HG03558 (cell line): ENCODE data around the gene MCOLN1.

ENCODE experiments used
- ATAC-seq: cut with Tn5 transposase; IDR thresholded peaks from one replicate; pipeline ENCODE4 v1.9.1; 2021; ENCODE audit warnings: moderate number of reproducible peaks; ENCODE audit not compliant: unreplicated experiment; ENCODE audit errors: extremely low read depth

MCOLN1 gene

DNA sequence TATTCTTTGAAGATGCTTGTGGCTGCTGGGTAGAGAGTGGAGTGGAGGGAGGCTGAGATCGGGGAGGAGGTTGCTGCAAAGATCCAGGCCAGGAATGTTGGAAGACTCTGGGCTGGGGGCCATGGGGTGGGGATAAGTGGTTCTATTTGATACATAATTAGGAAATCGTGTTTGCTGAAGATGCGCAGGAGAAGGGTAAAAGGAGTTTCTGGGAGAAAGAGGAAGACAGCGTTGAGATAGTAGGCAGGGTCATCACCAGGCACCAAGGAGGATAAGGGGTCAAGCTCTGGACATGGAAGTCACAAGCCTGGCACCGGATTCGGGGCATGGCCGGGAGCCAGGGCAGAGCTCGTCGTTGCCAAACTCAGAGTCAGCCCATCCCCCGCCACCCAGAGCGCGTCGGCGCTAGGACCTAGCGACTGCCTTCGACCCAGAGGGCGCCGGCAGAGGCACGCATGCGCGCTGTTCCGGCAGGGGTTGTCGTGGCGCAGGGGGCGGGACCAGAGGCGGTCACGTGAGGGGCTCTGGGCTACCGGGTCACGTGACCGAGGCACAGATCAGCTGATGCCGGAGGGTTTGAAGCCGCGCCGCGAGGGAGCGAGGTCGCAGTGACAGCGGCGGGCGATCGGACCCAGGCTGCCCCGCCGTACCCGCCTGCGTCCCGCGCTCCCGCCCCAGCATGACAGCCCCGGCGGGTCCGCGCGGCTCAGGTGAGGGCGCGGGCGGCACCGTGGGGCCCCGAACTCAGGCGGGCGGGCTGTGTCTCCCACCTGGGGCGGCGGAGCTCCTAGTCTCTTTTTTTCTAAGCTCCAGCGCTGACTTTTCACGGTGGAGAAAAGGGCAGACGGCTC is at the start of gene MCOLN1:
TSS of gene MCOLN1 (plus strand) at position 553 of the 851 bp plus-strand sequence. CDS start at position 680, 127 bp downstream.
- peak; percentile 59 for ATAC-seq

DNA sequence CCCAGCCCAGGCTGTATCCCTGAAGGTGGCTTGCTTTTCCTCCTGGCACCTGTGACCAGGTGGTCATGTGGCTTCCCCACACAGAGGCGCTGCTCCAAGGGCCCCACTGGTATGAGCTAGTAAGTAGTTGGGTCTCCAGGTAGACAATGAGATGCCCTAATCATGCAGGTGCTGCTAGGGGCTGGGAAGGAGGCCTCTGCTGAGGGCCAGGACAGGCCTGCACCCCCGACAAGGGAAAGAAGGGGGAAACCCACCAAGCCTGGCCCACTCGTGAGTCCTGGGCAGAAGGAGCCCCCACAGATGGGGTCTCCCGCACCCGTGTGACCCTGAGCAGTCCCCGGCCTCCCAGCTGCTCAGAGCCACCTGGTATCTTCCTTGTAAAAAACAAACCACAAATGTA is 46.8 kb upstream of the MCOLN1 start:
- ATAC-seq: no peak

DNA sequence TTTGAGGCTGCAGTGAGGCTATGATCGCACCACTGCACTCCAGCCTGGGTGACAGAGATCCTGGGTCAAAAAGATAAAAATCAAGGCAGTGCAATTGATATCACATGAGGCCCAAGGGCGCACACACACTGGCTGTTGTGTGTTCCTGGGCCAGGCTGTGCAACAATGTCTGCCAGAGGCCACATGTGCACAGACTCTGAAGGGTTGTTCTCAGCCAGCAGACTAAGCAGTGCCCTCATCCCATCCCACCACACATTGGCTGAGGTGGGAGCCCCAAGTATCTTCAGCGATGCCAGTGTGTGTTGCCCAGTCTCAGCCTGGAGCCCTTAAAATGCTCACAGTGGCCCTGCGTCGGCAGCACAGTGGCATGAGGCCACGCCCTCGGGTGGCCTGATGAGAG is 46.2 kb upstream of the MCOLN1 start:
- ATAC-seq: no peak

DNA sequence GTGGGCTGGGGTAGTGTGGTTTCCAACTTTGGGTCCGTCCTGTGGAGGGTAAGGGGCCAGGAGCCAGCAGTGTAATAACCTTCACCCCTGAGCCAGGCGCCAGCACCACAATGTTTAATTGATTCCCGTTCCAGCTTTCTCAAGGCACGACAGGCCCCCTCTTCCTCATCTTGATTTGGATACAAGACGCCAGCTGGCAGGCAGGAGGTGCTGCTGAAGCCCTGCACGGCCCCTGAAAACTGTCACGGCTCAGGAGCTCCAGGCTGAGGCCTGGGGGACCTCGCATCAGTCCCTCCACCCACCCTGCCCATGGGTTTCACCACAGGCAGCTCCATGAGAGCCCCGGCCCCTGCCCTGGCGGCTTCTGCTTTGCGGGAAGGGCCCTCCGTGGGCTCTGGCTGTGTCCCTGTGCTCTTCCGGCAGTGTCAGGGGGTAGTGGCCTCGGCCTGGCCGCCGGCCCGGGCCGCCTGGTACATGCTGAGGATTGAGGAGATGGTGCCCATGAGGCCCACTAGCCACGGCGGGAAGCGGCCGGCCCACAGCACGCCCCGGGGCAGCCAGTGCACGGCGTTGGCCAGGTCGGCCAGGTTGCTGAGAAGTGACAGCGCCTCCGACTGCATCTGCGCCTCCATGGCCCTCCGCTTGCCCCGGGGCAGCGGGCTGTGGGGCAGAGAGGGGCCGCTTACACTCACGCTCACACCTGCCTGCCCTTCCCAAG is 45.5 kb upstream of the MCOLN1 start:
- no peak for ATAC-seq

DNA sequence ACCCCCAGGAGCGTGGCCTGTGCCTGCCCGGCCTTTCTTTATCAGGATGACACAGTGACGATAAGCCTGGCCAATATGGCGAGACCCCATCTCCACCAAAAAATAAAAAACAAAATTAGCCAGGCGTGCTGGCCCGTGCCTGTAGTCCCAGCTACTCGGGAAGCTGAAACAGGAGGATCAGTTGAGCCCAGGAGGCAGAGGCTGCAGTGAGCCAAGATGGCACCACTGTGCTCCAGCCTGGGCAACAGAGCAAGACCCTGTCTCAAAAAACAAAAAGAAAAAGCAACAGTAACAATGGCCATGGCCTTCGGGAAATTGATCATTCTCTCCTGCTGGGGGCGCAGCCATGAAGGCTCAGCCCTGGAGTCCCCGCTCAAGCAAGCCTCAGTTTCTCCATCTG is 44.7 kb upstream of the MCOLN1 start:
- ATAC-seq: no peak

DNA sequence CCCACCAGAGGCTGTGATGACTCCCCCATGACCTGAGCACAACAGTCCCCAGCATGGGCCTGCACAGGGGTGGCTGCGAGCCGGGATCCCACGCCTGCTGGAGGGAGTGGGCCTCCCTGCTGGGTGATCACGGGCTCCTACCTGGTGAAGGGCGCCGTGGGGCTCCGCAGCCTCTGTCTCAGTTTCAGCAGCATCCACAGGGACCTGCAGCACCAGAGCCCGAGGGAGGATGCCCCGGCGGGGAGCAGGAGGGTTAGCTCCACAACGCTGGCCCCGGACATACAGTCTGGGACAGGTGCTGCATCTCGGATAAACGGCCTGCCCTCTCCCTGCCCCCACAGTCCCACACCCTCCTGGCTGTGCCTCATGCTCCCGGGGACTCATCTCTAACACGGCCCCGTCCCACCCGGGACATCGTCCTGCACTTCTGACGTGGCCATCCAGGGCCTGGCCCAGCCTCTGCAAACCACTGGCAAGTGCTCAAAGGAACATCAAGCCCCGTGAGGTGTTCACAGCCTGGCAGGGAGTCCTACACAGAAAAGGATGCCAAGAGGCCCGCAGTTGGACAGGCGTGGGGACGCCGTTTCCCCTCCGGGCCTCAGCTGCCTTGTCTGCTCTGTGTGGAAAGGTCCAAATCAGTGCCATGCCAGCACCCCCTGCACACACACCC is 44.1 kb upstream of the MCOLN1 start:
- ATAC-seq: no peak

DNA sequence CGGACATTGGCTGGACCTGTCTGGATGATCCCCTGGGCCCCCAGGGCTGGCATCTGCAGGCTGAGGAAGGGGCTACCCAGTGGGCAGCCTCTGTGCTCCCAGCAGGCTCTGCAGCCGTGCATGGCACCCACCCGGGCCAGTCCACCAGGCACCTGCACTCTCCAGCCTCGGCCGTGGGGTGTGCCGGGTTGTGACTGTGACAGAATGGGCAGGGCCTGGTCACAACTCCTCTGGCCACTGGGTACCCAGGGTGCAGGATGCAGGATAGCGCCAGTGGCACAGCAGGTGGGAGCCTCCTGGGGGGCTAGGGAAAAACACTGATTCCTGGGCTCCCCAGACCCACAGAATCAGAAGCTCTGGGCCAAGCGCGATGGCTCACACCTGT is 43.6 kb upstream of the MCOLN1 start:
- no peak for ATAC-seq

DNA sequence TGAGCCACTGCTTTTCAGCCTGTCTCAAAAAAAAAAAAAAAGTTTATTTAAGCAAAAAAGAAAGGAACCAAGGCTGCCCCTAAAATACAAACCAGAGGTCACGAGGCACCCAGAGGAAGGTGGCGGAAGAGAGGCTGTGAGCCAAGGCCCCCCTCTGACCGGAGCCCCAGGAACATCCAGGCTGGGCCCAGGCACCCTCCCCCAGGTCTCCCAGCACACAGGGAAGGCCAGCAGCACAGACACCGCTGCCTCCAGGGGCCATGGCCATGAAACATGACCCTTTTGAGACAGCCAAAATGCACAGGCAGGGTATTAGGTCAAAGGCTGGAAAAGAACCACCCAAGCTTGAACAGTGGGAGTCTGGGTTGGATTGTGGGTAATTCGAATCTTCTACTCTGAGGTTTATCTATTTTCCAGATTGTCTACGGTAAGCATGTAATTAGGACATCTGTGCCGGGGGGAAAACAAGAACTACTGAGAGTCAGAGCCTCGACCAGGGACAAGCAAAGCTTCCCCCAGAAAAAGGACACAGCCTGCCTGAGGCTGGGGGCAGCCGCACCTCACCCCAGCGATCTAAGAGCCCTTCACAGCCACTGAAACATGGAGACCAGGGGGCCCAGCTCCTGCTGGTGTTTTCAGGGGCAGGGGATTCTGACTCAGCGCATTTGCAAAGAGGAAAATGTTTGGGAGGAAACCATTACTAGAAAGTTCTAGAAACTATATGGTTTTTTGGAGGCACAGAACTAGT is 42.0 kb upstream of the MCOLN1 start:
- ATAC-seq: no peak

DNA sequence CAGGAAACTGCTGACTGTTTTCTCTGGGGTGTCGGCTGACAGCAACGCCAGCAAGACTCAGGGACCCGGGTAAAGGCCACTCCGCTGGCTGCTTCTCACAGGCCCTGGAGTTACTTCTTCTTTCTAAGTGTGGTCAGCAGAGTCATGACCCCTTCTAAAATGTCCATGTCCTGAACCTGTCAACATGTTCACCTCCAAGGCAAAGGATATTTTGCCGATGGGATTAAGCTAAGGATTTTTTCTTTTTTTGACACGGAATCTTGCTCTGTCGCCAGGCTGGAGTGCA is 41.5 kb upstream of the MCOLN1 start:
- ATAC-seq: no peak

DNA sequence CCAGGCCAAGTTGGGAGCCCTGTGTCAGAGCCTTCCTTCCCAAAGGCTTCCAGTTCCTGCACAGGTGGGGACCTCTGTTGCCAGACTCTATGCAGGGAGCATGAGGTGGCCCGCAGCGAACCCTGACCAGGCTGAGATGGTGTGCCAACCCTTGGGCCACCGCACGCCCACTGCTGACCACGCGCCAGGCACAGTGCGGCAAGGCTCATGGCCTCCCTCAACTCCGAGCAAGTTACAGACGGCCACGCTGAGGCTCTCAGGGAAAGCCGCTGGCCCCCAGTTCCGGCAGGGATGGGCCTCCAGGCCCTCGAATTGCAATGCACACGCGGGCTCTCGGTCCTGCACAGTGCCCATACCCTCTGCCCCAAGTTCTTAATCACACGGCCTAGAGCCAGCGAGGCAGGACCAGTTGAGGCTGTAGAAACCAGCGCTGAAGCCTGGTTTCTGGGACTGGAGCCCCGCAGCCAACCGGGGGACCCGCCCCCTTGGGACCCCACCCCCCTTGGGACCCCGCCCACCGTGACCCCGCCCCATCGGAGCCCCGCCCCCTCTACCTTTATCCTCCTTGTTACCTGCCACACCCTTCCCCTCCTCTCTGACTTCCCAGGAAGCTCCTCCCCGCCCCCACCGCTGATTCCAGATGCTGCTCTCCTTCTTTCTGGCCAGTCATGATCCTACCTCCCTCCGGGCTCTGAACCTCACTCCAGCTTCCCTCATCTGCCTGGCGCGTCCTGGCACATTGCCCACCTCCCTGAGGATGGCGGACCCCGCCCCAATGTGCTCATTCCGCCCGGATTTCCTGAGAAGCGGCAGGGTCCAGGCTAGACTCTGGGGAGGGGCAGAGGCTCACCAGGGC is 39.6 kb upstream of the MCOLN1 start:
- ATAC-seq: no peak

DNA sequence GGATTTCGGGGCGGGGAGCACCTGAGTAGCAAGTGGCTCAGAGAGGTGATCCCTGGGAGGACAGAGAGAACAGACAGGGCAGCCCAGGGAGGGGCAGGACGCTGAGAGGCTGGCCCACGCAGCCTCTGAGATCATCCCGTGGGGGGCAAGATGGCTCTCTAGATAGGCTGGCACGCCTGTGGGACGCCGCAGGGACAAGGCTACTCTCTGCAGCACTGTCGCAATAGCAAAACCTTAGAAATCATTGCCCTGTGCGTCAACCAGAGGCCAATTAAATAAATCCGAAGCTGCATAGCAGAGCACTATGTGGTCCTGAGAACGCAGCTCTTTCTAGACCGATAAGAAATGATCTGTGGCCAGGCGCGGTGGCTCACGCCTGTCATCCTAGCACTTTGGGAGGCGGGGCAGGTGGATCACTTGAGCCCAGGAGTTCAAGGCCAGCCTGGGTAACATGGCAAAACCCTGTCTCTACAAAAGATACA is 38.7 kb upstream of the MCOLN1 start:
- no peak for ATAC-seq

DNA sequence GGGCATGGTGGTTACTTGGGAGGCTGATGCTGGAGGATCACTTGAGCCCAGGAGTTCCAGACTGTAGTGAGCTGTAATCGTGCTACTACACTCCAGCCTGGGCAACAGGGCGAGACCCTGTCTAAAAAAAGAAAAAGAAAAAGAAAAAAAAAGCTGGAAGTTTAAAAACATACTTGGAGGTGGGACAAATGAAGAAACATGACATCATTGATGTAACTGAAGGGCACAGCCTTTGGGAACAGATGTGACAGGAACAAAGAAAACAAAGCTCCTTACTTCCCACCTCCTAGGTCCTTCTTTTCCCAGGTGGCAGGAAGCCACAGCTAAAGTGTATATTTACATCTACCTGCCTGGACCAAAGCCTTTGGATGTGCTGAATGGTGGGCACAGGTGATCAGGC is 35.5 kb upstream of the MCOLN1 start:
- no peak for ATAC-seq

DNA sequence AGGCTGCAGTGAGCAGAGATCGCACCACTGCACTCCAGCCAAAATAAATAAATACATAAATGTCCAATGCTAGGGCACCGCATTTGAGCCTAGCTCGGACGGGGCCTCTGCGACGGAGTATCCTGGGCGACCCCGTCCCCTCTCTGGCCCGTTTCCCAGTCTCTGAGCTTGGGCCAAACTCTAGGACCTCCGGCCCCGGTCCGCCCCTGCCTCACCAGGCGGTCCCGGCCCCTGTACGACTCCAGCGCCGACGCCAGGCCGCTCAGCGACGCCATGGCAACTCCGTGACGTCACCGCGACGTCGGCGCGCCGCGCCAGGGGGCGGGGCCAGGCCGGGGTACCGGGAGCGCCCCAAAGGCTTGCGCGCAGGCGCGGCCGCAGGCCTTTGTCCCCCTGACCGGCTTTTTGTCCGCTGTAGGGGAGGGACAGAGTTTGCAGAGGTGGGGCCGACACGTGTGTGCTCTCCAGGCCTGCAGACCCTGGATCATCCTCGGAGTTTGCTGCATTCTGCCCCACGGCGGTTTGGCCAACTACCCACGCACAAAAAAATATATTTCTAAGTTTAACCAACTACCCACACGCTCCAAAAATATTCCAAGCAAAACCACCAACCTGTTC is 33.6 kb upstream of the MCOLN1 start, which contains the start of gene PEX11G:
TSS of gene PEX11G (minus strand) at position 300 of the 618 bp plus-strand sequence. CDS start at position 275, 25 bp downstream.
- peak; percentile 62 for ATAC-seq

DNA sequence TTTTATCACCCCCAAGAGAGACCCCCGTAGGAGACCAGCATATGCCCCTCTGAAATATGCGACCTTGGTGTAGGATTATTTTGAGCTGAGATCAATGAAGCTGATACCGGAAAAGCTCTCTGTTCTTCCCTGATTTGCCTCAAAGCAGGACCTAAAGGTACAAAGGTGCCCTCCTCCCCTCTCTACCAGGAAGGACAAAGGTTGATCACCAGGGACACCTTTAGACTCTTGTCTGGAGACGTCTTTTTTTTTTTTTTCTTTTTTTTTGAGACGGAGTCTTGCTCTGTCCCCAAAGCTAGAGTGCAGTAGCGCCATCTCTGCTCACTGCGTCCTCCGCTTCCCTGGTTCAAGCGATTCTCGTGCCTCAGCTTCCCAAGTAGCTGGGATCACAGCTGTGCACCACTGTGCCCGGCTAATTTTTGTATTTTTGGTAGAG is 32.8 kb upstream of the MCOLN1 start:
- no peak for ATAC-seq

DNA sequence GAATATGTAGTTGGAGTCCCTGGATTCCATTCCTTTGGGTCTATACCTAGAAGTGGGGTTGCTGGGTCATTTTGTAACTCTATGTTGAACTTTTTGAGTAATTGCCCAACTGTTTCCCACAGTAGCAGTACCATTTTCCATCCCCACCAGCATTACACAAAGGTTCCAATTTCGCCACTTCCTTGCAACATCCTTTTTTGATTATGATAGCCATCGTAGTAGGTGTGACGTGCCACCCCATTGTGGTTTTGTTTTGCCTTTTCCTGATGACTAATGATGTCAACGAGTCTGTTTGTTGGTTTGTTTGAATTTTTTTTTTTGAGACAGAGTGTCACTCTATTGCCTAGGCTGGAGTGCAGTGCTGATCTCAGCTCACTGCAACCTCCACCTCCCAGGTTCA is 30.3 kb upstream of the MCOLN1 start:
- no peak for ATAC-seq

DNA sequence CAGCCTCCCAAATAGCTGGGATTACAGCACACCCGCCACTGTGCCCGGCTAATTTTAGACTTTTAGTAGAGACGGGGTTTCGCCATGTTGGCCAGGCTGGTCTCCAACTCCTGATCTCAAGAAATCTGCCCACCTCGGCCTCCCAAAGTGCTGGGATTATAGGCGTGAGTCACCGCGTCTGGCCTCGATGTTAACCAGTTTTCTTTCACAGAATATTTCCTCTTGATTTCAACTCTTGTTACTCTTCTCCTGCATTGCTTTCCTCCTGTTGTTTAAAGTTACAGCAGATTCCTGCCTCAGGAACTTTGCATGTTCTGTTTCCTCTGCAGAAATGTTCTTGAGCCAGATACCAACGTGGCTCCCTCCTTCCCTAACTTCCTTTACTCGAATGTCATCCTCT is 29.9 kb upstream of the MCOLN1 start:
- ATAC-seq: no peak

DNA sequence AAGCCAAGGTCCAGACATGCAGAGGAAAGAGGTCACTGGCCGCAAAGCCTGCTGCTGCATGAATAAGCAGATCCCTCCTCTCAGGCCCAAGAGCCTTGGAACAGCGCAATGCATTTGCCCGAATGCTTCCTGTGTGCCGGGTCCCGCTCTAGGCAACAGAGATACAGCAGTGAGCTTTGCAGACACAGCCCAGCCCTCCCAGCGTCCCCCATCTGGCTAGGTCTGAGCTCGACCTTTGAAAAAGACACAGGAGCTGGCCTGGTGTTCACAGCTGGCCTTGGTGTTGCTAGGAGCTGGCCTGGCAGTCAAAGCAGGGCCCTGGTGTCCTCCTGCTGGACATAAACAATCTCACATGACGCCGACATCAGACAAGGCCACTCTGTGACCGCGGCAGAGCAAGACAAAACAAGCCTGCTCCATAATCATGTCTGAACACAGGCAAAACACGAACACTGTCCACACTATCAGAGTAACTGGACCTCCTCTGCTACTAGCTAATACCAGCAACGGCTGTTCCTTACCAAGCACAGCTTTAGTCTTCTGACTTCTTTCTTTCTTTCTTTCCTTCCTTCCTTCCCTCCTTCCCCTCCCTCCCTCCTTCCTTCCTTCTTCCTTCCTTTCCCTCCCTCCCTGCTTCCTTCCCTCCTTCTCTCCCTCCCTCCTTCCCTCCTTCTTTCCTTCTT is 27.9 kb upstream of the MCOLN1 start:
- ATAC-seq: no peak

DNA sequence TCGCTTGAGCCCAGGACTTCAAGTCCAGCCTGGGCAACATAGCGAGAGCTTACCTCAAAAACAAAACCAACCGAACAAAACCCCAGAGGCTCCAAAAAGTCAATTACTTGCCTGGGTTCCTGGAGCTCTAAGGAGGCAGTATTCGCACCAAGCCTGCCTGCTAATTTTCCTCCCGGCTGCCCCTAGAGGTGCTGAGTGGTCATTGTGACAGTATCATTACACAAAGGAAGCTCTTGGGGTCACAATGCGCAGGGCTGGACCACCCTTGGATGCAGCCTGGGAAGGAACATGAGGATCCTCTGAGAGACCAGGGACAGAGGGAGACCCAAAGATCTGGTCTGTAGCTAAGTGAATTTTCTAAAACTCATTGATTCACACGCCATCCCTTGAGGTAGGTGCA is 25.1 kb upstream of the MCOLN1 start:
- ATAC-seq: no peak
